ENCODE results near the gene UIMC1.

UIMC1 gene

GRCh38 chr5:176869501-176870109 is 137.0 kb downstream of the UIMC1 start:
- H3K4me1 ChIP-seq (ENCODE audit: low read depth, poor library complexity, severe bottlenecking) = no peaks in the 10 kb centered on the region
- no peak overlapping the region for H3K4me3 ChIP-seq (IDR thresholded peaks at IDR 0.05; ENCODE audit: insufficient read depth, low read depth, low read length)
- no peaks in the 10 kb centered on the region for H4K20me1 ChIP-seq (ENCODE audit: insufficient read depth)
- no peak overlapping the region for H3K4me2 ChIP-seq
- no peak for TF ChIP-seq CTCF (conservative IDR thresholded peaks at IDR 0.05; ENCODE audit: low read depth, low read length)
- H3K9ac ChIP-seq = no peak overlapping the region
- no peaks in the 10 kb centered on the region for H3K79me2 ChIP-seq (ENCODE audit: insufficient read depth, low read depth)
- H3K27me3 ChIP-seq (ENCODE audit: insufficient read depth, low read depth) = peaks cover 29% of the 10 kb centered on the region
- H3K27ac ChIP-seq = no peak overlapping the region
- H2AFZ ChIP-seq (ENCODE audit: low read depth) = no peak overlapping the region
- H3K36me3 ChIP-seq (ENCODE audit: insufficient read depth) = no peaks in the 10 kb centered on the region

- no peaks in the 10 kb centered on the region for H3K4me1 ChIP-seq (ENCODE audit: low read depth, poor library complexity, severe bottlenecking)
- no peak overlapping the region for H2AFZ ChIP-seq (ENCODE audit: low read depth)
- no peaks in the 10 kb centered on the region for H4K20me1 ChIP-seq (ENCODE audit: insufficient read depth)
- H3K9ac ChIP-seq = no peak overlapping the region
- H3K4me2 ChIP-seq = no peak overlapping the region
- H3K79me2 ChIP-seq (ENCODE audit: insufficient read depth, low read depth) = no peaks in the 10 kb centered on the region
- H3K27me3 ChIP-seq (ENCODE audit: insufficient read depth, low read depth) = peaks cover 34% of the 10 kb centered on the region
- no peak overlapping the region for H3K4me3 ChIP-seq (IDR thresholded peaks at IDR 0.05; ENCODE audit: insufficient read depth, low read depth, low read length)
- H3K36me3 ChIP-seq (ENCODE audit: insufficient read depth) = no peaks in the 10 kb centered on the region
- H3K27ac ChIP-seq = no peak overlapping the region
- TF ChIP-seq CTCF (conservative IDR thresholded peaks at IDR 0.05; ENCODE audit: low read depth, low read length) = no peak
Observed at GRCh38 chr5:176868731-176869130, 137.8 kb downstream of the UIMC1 start.

GRCh38 chr5:176868126-176868525 is 138.5 kb downstream of the UIMC1 start:
- H3K79me2 ChIP-seq (ENCODE audit: insufficient read depth, low read depth) = no peaks in the 10 kb centered on the region
- no peak overlapping the region for H3K4me2 ChIP-seq
- no peak overlapping the region for H2AFZ ChIP-seq (ENCODE audit: low read depth)
- TF ChIP-seq CTCF (conservative IDR thresholded peaks at IDR 0.05; ENCODE audit: low read depth, low read length) = no peak
- no peak overlapping the region for H3K9ac ChIP-seq
- H3K4me3 ChIP-seq (IDR thresholded peaks at IDR 0.05; ENCODE audit: insufficient read depth, low read depth, low read length) = no peak overlapping the region
- H3K36me3 ChIP-seq (ENCODE audit: insufficient read depth) = no peaks in the 10 kb centered on the region
- H3K27ac ChIP-seq = no peak overlapping the region
- H3K4me1 ChIP-seq (ENCODE audit: low read depth, poor library complexity, severe bottlenecking) = no peaks in the 10 kb centered on the region
- H4K20me1 ChIP-seq (ENCODE audit: insufficient read depth) = no peaks in the 10 kb centered on the region
- peaks cover 38% of the 10 kb centered on the region for H3K27me3 ChIP-seq (ENCODE audit: insufficient read depth, low read depth)

- Histone ChIP-seq H2AFZ (ENCODE audit: low read depth) (no peak overlapping the region), H4K20me1 (ENCODE audit: insufficient read depth) (no peaks in the 10 kb centered on the region), H3K9ac (no peak overlapping the region), H3K4me3 (IDR thresholded peaks at IDR 0.05; ENCODE audit: insufficient read depth, low read depth, low read length) (no peak overlapping the region), H3K27ac (no peak overlapping the region), H3K4me1 (ENCODE audit: low read depth, poor library complexity, severe bottlenecking) (peaks cover 13% of the 10 kb centered on the region), H3K79me2 (ENCODE audit: insufficient read depth, low read depth) (no peaks in the 10 kb centered on the region), H3K4me2 (no peak overlapping the region), H3K36me3 (ENCODE audit: insufficient read depth) (no peaks in the 10 kb centered on the region), H3K27me3 (ENCODE audit: insufficient read depth, low read depth) (peaks cover 47% of the 10 kb centered on the region)
- no peak for TF ChIP-seq CTCF (conservative IDR thresholded peaks at IDR 0.05; ENCODE audit: low read depth, low read length)
Observed at GRCh38 chr5:176866707-176867310, 139.8 kb downstream of the UIMC1 start.

All from KMS-11 (cell line).